NB4 (cell line): ENCODE results near the gene DNAJC22.
"Not testable (repeated sequence)": the region's sequence is repeated elsewhere in the genome, so short reads cannot be mapped to it uniquely, and the experiment has no call there.

Experiments used
- MYC ChIP-seq: IDR thresholded peaks from 2 replicates; pipeline ENCODE4 v1.6.1; 2011; ENCODE audit warnings: low read depth, low read length
- TF ChIP-seq, protein P1 (sequence below): IDR thresholded peaks from one replicate; pipeline ENCODE4 v1.5.1; 2012; ENCODE audit warnings: low read depth, low read length

DNA sequence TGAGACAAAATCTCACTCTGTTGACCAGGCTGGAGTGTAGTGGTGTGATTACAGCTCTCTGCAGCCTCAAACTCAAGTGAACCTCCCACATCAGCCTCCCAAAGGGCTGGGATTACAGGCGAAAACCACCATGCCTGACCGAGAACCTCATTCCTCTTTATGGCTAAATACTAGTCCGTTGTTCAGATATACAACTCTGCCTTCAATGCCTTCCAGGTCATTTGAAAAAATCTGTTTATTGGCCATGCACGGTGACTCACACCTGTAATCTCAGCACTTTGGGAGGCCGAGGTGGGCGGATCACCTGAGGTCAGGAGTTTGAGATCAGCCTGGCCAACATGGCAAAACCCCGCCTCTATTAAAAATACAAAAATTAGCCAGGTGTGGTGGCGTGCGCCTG lies 33.5 kb downstream of the DNAJC22 start:
- TF ChIP-seq, protein P1, sequence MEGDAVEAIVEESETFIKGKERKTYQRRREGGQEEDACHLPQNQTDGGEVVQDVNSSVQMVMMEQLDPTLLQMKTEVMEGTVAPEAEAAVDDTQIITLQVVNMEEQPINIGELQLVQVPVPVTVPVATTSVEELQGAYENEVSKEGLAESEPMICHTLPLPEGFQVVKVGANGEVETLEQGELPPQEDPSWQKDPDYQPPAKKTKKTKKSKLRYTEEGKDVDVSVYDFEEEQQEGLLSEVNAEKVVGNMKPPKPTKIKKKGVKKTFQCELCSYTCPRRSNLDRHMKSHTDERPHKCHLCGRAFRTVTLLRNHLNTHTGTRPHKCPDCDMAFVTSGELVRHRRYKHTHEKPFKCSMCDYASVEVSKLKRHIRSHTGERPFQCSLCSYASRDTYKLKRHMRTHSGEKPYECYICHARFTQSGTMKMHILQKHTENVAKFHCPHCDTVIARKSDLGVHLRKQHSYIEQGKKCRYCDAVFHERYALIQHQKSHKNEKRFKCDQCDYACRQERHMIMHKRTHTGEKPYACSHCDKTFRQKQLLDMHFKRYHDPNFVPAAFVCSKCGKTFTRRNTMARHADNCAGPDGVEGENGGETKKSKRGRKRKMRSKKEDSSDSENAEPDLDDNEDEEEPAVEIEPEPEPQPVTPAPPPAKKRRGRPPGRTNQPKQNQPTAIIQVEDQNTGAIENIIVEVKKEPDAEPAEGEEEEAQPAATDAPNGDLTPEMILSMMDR: not testable (repeated sequence)
- not testable (repeated sequence) for TF ChIP-seq MYC
